Osteoblast (primary cell): ENCODE data around the gene COQ5. TPM values are rescaled to one million over a fixed set of nuclear protein-coding genes. Genes with fewer than 3 reads are reported as not detected.
"Not testable (repeated sequence)": the region's sequence is repeated elsewhere in the genome, so short reads cannot be mapped to it uniquely, and the experiment has no call there.

ENCODE experiments used
- DNase-seq: peaks from one replicate; pipeline ENCODE4 v3.0.0; 2011; ENCODE audit warnings: low spot score, mixed read lengths; ENCODE audit not compliant: insufficient read length; ENCODE audit errors: missing footprints
- H2AFZ ChIP-seq: 2 replicates; pipeline ENCODE4 v1.6.0; 2011; ENCODE audit warnings: mild to moderate bottlenecking, low read length
- H3K27ac ChIP-seq: 2 replicates; pipeline ENCODE4 v1.5.1; 2011; ENCODE audit warnings: mild to moderate bottlenecking, low read depth, low read length, moderate library complexity
- H3K27me3 ChIP-seq: 2 replicates; pipeline ENCODE4 v1.6.0; 2012; ENCODE audit warnings: mild to moderate bottlenecking, control low read depth, inconsistent platforms, low read length, moderate library complexity; ENCODE audit not compliant: insufficient read depth
- H3K36me3 ChIP-seq: 2 replicates; pipeline ENCODE4 v1.5.1; 2011; ENCODE audit warnings: mild to moderate bottlenecking, low read length, control low read depth, moderate library complexity; ENCODE audit not compliant: insufficient read depth
- H3K4me1 ChIP-seq: 2 replicates; pipeline ENCODE4 v1.5.1; 2011; ENCODE audit warnings: mild to moderate bottlenecking, low read length, control low read depth, moderate library complexity; ENCODE audit not compliant: insufficient read depth
- H3K4me2 ChIP-seq: 2 replicates; pipeline ENCODE4 v1.6.0; 2011; ENCODE audit warnings: mild to moderate bottlenecking, low read length; ENCODE audit not compliant: insufficient read depth
- H3K4me3 ChIP-seq: fragments of 200-600 bp; sonication (generic); 3 replicates; pipeline ENCODE4 v1.5.1; 2012; ENCODE audit warnings: mild to moderate bottlenecking, low read length, inconsistent platforms; ENCODE audit not compliant: insufficient read depth
- H3K79me2 ChIP-seq: 2 replicates; pipeline ENCODE4 v1.6.0; 2012; ENCODE audit warnings: mild to moderate bottlenecking, low read length, control low read depth, inconsistent platforms; ENCODE audit not compliant: insufficient read depth
- H3K9me3 ChIP-seq: 2 replicates; pipeline ENCODE4 v1.5.1; 2011; ENCODE audit warnings: low read depth, low read length, control low read depth
- H4K20me1 ChIP-seq: 2 replicates; pipeline ENCODE4 v1.6.0; 2012; ENCODE audit warnings: mild to moderate bottlenecking, low read length, control low read depth; ENCODE audit not compliant: insufficient read depth
- CTCF ChIP-seq: IDR thresholded peaks from 2 replicates; pipeline ENCODE4 v1.5.1; 2011; ENCODE audit warnings: mild to moderate bottlenecking, low read depth, low read length, moderate library complexity; ENCODE audit errors: extremely low read depth
- total RNA-seq: library from RNA; depleted of rRNA; stranded (reverse); fragments of >200 nt; gene quantifications from 2 replicates; pipeline ENCODE4 v1.2.3, GENCODE V29; 2012

The COQ5 gene
- total RNA-seq, 1 donor = 15.2 TPM

GRCh38 chr12:120529641-120530417, 871 bp upstream of the COQ5 start:
- DNase-seq = no peak
- Histone ChIP-seq H3K4me1 (peaks cover 17% of the 10 kb centered on the region), H3K4me3 (peak overlapping the region; percentile 97), H3K36me3 (no peaks in the 10 kb centered on the region), H3K9me3 (no peaks in the 10 kb centered on the region), H3K27me3 (no peaks in the 10 kb centered on the region), H3K27ac (peak overlapping the region; percentile 95), H3K4me2 (peak overlapping the region; percentile 88), H2AFZ (peak overlapping the region; percentile 99), H4K20me1 (peaks cover 2% of the 10 kb centered on the region), H3K79me2 (peaks cover 15% of the 10 kb centered on the region)
- peak; percentile 16 for TF ChIP-seq CTCF

- no peak for TF ChIP-seq CTCF
- no peak for DNase-seq
- no peaks in the 10 kb centered on the region for H3K79me2 ChIP-seq
- H4K20me1 ChIP-seq = no peaks in the 10 kb centered on the region
- peaks cover 6% of the 10 kb centered on the region for H3K4me1 ChIP-seq
- no peak overlapping the region for H3K4me3 ChIP-seq
- peaks cover 3% of the 10 kb centered on the region for H3K36me3 ChIP-seq
- no peak overlapping the region for H3K27ac ChIP-seq
- H3K27me3 ChIP-seq = no peaks in the 10 kb centered on the region
- no peaks in the 10 kb centered on the region for H3K9me3 ChIP-seq
- no peak overlapping the region for H2AFZ ChIP-seq
- H3K4me2 ChIP-seq = no peak overlapping the region
These were observed 6.4 kb downstream of the COQ5 start for GRCh38 chr12:120522568-120522967.

- H2AFZ ChIP-seq, H3K4me1 ChIP-seq, H3K79me2 ChIP-seq, DNase-seq, H3K4me3 ChIP-seq, H3K27me3 ChIP-seq, H4K20me1 ChIP-seq, H3K4me2 ChIP-seq, H3K27ac ChIP-seq, H3K9me3 ChIP-seq: not testable (repeated sequence)
- peaks cover 15% of the 10 kb centered on the region for H3K36me3 ChIP-seq
These were observed 9.6 kb downstream of the COQ5 start for GRCh38 chr12:120519324-120519723.

GRCh38 chr12:120515496-120515895, 13.5 kb downstream of the COQ5 start:
- Histone ChIP-seq H3K4me3 (no peak overlapping the region), H3K36me3 (peaks cover 17% of the 10 kb centered on the region), H4K20me1 (no peaks in the 10 kb centered on the region), H3K27me3 (no peaks in the 10 kb centered on the region), H3K27ac (no peak overlapping the region), H3K4me2 (no peak overlapping the region), H2AFZ (no peak overlapping the region), H3K79me2 (no peaks in the 10 kb centered on the region), H3K9me3 (no peaks in the 10 kb centered on the region), H3K4me1 (no peaks in the 10 kb centered on the region)
- no peak for DNase-seq
- TF ChIP-seq CTCF = no peak
